DOHH2 (cell line): ENCODE measurements around the gene PALLD.

Experiments
- EZH2phosphoT487 ChIP-seq: fragments of 200-600 bp; sonication (generic); IDR thresholded peaks from 2 replicates; pipeline ENCODE4 v1.6.1; 2017; ENCODE audit warnings: borderline replicate concordance, mild to moderate bottlenecking, antibody characterized with exemption, low read length, moderate library complexity, mixed read lengths
- TF ChIP-seq, protein P1 (sequence below): fragments of 200-600 bp; sonication (generic); IDR thresholded peaks from one replicate; pipeline ENCODE4 v1.5.1; 2014; ENCODE audit warnings: antibody characterized with exemption, mild to moderate bottlenecking, low read depth, low read length; ENCODE audit not compliant: poor library complexity, severe bottlenecking

DNA sequence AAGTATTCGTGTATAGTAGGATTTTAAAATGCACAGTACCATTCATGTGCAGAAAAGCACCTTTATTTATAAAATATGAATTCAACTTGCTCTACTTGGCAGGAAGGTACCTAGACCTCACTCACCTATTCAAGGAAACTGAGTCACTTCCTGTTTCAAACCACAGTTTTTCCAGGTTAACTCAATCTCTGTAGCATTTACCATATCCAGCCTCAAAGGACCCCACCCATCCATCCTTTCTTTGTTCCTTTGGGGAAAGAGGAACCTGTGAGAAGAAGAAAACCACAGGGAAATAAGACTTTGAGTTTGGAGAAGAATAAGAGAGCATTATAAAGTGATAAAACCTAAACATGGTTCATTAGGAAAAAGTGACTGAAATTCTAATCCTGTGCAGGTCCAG, 262.5 kb downstream of the PALLD start:
- TF ChIP-seq EZH2phosphoT487: no peak
- TF ChIP-seq, protein P1, sequence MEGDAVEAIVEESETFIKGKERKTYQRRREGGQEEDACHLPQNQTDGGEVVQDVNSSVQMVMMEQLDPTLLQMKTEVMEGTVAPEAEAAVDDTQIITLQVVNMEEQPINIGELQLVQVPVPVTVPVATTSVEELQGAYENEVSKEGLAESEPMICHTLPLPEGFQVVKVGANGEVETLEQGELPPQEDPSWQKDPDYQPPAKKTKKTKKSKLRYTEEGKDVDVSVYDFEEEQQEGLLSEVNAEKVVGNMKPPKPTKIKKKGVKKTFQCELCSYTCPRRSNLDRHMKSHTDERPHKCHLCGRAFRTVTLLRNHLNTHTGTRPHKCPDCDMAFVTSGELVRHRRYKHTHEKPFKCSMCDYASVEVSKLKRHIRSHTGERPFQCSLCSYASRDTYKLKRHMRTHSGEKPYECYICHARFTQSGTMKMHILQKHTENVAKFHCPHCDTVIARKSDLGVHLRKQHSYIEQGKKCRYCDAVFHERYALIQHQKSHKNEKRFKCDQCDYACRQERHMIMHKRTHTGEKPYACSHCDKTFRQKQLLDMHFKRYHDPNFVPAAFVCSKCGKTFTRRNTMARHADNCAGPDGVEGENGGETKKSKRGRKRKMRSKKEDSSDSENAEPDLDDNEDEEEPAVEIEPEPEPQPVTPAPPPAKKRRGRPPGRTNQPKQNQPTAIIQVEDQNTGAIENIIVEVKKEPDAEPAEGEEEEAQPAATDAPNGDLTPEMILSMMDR: no peak
